ENCODE results near the gene RET. TPM values are rescaled to one million over a fixed set of nuclear protein-coding genes. Genes with fewer than 3 reads are reported as not detected.

Gene RET
- total RNA-seq, 2 donors from 2014 or later, result 1.9 to 3.3 TPM

DNA sequence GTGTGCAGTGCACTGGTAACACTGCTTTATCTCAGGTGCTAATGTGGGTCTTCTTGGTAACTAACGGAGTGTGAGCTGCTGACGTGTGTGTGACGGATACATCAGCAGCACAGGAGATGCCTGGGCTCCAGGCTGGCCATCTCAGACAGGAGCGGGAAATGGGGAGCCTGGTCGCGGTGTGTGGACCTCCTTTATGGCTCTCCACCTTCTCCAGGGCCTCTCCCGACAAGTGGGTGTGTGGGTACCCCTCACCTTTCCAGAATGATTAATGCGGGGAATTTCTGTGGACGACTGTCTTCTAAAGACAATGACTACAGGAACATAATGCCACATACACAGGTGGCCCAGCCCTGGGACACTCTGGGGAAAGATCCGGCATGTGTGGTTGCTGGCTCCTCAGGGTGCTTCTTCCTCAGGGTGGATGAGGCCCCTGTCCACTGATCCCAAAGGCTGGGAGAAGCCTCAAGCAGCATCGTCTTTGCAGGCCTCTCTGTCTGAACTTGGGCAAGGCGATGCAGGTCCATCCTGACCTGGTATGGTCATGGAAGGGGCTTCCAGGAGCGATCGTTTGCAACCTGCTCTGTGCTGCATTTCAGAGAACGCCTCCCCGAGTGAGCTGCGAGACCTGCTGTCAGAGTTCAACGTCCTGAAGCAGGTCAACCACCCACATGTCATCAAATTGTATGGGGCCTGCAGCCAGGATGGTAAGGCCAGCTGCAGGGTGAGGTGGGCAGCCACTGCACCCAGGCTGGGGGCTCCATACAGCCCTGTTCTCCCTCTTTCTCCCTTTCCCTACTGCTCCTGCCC, 41.1 kb downstream of the RET start:
- no peak overlapping the region for H3K27ac ChIP-seq
- intact Hi-C loops (cut with DNase I), result no loop called here
- H3K9me3 ChIP-seq, result no peaks in the 10 kb centered on the region
- TF ChIP-seq, protein P1, sequence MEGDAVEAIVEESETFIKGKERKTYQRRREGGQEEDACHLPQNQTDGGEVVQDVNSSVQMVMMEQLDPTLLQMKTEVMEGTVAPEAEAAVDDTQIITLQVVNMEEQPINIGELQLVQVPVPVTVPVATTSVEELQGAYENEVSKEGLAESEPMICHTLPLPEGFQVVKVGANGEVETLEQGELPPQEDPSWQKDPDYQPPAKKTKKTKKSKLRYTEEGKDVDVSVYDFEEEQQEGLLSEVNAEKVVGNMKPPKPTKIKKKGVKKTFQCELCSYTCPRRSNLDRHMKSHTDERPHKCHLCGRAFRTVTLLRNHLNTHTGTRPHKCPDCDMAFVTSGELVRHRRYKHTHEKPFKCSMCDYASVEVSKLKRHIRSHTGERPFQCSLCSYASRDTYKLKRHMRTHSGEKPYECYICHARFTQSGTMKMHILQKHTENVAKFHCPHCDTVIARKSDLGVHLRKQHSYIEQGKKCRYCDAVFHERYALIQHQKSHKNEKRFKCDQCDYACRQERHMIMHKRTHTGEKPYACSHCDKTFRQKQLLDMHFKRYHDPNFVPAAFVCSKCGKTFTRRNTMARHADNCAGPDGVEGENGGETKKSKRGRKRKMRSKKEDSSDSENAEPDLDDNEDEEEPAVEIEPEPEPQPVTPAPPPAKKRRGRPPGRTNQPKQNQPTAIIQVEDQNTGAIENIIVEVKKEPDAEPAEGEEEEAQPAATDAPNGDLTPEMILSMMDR (IDR thresholded peaks at IDR 0.05), result no peak
- no peaks in the 10 kb centered on the region for H3K4me1 ChIP-seq
- no peak for DNase-seq
- H3K9ac ChIP-seq (ENCODE audit: low read depth in 2 of 2, low read length in 2 of 2), result no peak overlapping the region
- H3K4me3 ChIP-seq, result no peak overlapping the region
- H3K27me3 ChIP-seq, result no peaks in the 10 kb centered on the region
- H3K36me3 ChIP-seq, result no peaks in the 10 kb centered on the region

DNA sequence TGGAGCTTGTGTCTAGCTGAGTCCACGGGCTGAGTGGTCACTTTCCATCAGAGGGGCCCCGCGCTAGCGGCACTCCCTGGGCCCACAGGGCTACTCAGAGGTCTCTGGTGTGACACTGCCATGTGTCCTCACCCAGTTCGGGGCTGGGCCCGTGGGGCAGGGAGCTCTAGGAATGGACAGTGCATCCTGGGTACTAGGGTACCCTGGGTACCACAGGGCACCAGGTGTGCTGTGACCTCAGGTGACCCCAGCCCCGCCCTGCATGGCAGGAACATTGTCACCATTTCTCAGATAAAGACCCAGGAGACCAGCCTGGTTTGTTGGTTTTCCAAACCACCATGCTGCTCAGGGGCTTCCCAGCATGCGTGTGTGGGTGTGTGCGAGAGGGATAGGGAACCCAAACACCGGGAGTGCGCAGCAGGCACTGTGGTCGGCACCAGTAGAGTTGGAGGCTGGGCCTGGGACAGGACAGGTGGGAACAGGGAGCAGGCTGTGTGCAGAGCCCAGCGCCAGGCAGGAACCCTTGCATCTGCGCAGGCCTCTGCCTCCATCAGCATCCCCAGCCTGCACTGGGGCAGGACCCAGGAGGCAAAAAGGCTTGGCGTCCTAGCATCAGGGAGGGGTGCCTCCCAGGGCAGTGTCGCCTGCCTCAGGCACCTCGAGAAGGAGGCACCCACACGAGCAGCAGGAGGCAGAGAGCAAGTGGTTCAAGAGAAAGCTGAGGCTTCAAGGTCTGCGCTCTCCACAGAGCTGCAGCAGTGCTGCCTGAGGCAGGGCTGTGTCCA, 42.0 kb downstream of the RET start:
- no peak for DNase-seq
- no peaks in the 10 kb centered on the region for H3K36me3 ChIP-seq
- no peaks in the 10 kb centered on the region for H3K4me1 ChIP-seq
- H3K9me3 ChIP-seq, result no peaks in the 10 kb centered on the region
- intact Hi-C loops (cut with DNase I), result no loop called here
- no peak overlapping the region for H3K9ac ChIP-seq (ENCODE audit: low read depth in 2 of 2, low read length in 2 of 2)
- no peaks in the 10 kb centered on the region for H3K27me3 ChIP-seq
- no peak overlapping the region for H3K4me3 ChIP-seq
- TF ChIP-seq, protein P1 (IDR thresholded peaks at IDR 0.05), result no peak
- H3K27ac ChIP-seq, result no peak overlapping the region

- Histone ChIP-seq H3K4me1 (no peaks in the 10 kb centered on the region), H3K36me3 (no peaks in the 10 kb centered on the region), H3K9ac (ENCODE audit: low read depth in 2 of 2, low read length in 2 of 2) (no peak overlapping the region), H3K4me3 (no peak overlapping the region), H3K27me3 (no peaks in the 10 kb centered on the region), H3K9me3 (no peaks in the 10 kb centered on the region), H3K27ac (no peak overlapping the region)
- intact Hi-C loops (cut with DNase I), result no loop called here
- TF ChIP-seq, protein P1 (IDR thresholded peaks at IDR 0.05), result no peak
- no peak for DNase-seq
These were observed 42.7 kb downstream of the RET start for GRCh38 chr10:43119416-43120115.

DNA sequence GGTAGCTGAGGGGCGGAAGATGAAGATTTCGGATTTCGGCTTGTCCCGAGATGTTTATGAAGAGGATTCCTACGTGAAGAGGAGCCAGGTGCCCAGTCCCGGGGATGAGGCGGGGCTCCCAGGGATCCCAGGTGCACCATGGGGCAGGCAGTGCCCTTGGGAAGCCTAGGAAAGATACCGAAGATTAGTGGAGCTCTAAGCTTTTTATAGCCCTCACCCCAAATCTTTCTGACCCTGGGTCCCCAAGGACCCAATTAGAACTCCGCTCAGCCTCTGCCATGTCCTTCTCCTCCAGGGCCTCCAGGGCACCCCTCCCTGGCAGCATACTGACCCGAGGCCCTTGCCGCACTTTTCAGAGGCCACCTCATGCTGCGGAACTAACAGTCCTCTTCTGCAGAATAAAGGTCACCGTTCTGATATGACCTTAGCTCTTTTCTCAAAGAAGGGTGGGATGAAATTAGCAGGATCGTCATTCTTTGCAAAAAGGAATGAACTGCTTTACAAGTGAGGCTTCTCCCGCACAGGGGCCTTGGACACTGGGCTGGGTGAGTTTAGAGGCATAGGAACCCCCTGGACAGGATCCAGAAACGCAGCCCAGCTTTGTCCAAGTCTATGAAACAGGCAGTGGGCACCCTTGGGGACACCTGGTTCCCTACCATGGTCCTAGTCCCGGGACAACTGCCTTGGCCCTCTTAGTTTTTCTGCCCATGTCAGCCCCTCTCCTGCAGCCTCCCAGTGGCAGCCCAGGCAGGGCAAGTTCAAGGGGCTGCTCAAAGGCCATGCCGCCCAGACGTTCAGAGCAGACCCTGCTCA, 43.5 kb downstream of the RET start:
- Histone ChIP-seq H3K27ac (no peak overlapping the region), H3K9ac (ENCODE audit: low read depth in 2 of 2, low read length in 2 of 2) (no peak overlapping the region), H3K9me3 (no peaks in the 10 kb centered on the region), H3K4me3 (no peak overlapping the region), H3K4me1 (no peaks in the 10 kb centered on the region), H3K36me3 (no peaks in the 10 kb centered on the region), H3K27me3 (no peaks in the 10 kb centered on the region)
- TF ChIP-seq, protein P1 (IDR thresholded peaks at IDR 0.05), result no peak
- no peak for DNase-seq
- intact Hi-C loops (cut with DNase I), result no loop called here

GRCh38 chr10:43120929-43121314, 44.1 kb downstream of the RET start:
- Histone ChIP-seq H3K9ac (ENCODE audit: low read depth in 2 of 2, low read length in 2 of 2) (no peak overlapping the region), H3K27ac (no peak overlapping the region), H3K27me3 (no peaks in the 10 kb centered on the region), H3K36me3 (no peaks in the 10 kb centered on the region), H3K4me1 (no peaks in the 10 kb centered on the region), H3K4me3 (no peak overlapping the region), H3K9me3 (no peaks in the 10 kb centered on the region)
- TF ChIP-seq, protein P1 (IDR thresholded peaks at IDR 0.05), result no peak
- no peak for DNase-seq
- intact Hi-C loops (cut with DNase I), result no loop called here
